Urothelium cell line (cell line): ENCODE results near the gene TRIM46.
A peak's percentile ranks its signal among the peaks of the same experiment; 100 is the strongest.

Experiments used
- DNase-seq: peaks from one replicate; pipeline ENCODE4 v3.0.0; 2011; ENCODE audit warnings: low spot score, mixed read lengths
- FAIRE-seq: peaks from 2 replicates; lab custom pipeline; 2011; peaks lifted over from hg19 to GRCh38; lab: Jason Lieb, UNC

The TRIM46 gene

GRCh38 chr1:155173478-155174323 is at the start of gene TRIM46:
Gene TRIM46 (plus strand): TSS chr1:155173849. CDS start chr1:155173967, 118 bp downstream.
- peak; percentile 77 for DNase-seq
- FAIRE-seq = no peak

GRCh38 chr1:155124503-155125463 is 48.9 kb upstream of the TRIM46 start:
- peak; percentile 35 for DNase-seq
- no peak for FAIRE-seq

- no peak for DNase-seq
- FAIRE-seq = no peak
Observed at GRCh38 chr1:155125511-155125945, 48.1 kb upstream of the TRIM46 start.

- no peak for DNase-seq
- FAIRE-seq = no peak
Observed at GRCh38 chr1:155125946-155126555, 47.6 kb upstream of the TRIM46 start.

GRCh38 chr1:155126556-155127104 is 47.0 kb upstream of the TRIM46 start:
- FAIRE-seq (no peak), DNase-seq (no peak)

GRCh38 chr1:155127105-155127966 is 46.3 kb upstream of the TRIM46 start, which contains the start of gene EFNA1:
Gene EFNA1 (plus strand): TSS chr1:155127876. CDS start chr1:155127978, 102 bp downstream.
- DNase-seq = peak; percentile 77
- FAIRE-seq = no peak

GRCh38 chr1:155127967-155128754 is 45.5 kb upstream of the TRIM46 start:
- no peak for FAIRE-seq
- no peak for DNase-seq

- DNase-seq (no peak), FAIRE-seq (no peak)
Observed at GRCh38 chr1:155128755-155129473, 44.7 kb upstream of the TRIM46 start.

GRCh38 chr1:155130272-155131006 is 43.2 kb upstream of the TRIM46 start:
- DNase-seq (no peak), FAIRE-seq (no peak)

GRCh38 chr1:155131285-155131684 is 42.4 kb upstream of the TRIM46 start:
- DNase-seq (no peak), FAIRE-seq (no peak)

GRCh38 chr1:155131856-155132255 is 41.8 kb upstream of the TRIM46 start:
- DNase-seq (no peak), FAIRE-seq (no peak)

- no peak for FAIRE-seq
Observed at GRCh38 chr1:155133799-155134281, 39.8 kb upstream of the TRIM46 start.

GRCh38 chr1:155134322-155134721 is 39.3 kb upstream of the TRIM46 start:
- FAIRE-seq (no peak), DNase-seq (no peak)

More at GRCh38 chr1:155133799-155134281, 39.8 kb upstream of the TRIM46 start:
- no peak for DNase-seq

GRCh38 chr1:155134880-155135414 is 38.7 kb upstream of the TRIM46 start:
- peak; percentile 90 for DNase-seq
- FAIRE-seq = peak; percentile 58

- DNase-seq (peak; percentile 95), FAIRE-seq (no peak)
Observed at GRCh38 chr1:155135415-155136028, 38.1 kb upstream of the TRIM46 start, which contains the start of gene SLC50A1. Gene SLC50A1 (plus strand): TSS chr1:155135852. CDS start chr1:155135912, 60 bp downstream.

GRCh38 chr1:155136748-155137147 is 36.9 kb upstream of the TRIM46 start:
- DNase-seq = no peak
- no peak for FAIRE-seq
